Mammary epithelial cell (primary cell): ENCODE results near the gene RTL10.

Source experiments
- EZH2 ChIP-seq: IDR thresholded peaks from 2 replicates; pipeline ENCODE4 v1.6.1; 2012; ENCODE audit warnings: low read length, inconsistent platforms, borderline replicate concordance
- TF ChIP-seq, protein P1 (sequence below), 2 donors: IDR thresholded peaks in 1 of 2; conservative IDR thresholded peaks in 1 of 2; 2 replicates each; pipeline ENCODE4 v1.5.1; 2011 to 2012; ENCODE audit warnings: inconsistent platforms in 2 of 2, low read length in 2 of 2, mild to moderate bottlenecking in 2 of 2, control low read depth in 1 of 2, low read depth in 1 of 2; ENCODE audit not compliant: insufficient read depth in 1 of 2; ENCODE audit errors: extremely low read depth in 1 of 2

DNA sequence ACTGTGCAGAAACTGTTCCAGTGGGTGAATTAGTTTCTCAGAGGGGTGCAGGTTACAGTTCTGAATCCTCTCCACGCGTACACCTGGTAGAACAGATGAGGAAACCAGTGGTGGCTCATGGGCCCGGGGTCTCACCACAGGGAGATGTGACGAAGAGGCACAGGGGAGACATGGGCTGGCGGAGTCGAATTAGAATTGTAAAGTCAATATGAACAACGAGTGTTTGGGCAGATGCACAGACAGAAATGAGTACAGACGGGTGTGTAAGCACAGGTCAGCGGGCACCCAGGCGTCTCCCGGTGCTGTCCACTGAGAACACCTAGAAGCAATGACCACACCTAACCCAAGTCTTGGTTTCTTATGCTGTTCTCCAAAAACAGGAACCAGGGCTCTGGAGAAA lies 41.8 kb downstream of the RTL10 start:
- TF ChIP-seq, protein P1, sequence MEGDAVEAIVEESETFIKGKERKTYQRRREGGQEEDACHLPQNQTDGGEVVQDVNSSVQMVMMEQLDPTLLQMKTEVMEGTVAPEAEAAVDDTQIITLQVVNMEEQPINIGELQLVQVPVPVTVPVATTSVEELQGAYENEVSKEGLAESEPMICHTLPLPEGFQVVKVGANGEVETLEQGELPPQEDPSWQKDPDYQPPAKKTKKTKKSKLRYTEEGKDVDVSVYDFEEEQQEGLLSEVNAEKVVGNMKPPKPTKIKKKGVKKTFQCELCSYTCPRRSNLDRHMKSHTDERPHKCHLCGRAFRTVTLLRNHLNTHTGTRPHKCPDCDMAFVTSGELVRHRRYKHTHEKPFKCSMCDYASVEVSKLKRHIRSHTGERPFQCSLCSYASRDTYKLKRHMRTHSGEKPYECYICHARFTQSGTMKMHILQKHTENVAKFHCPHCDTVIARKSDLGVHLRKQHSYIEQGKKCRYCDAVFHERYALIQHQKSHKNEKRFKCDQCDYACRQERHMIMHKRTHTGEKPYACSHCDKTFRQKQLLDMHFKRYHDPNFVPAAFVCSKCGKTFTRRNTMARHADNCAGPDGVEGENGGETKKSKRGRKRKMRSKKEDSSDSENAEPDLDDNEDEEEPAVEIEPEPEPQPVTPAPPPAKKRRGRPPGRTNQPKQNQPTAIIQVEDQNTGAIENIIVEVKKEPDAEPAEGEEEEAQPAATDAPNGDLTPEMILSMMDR (conservative IDR thresholded peaks at IDR 0.05 in 1 of 2, IDR thresholded peaks at IDR 0.05 in 1 of 2; ENCODE audit: extremely low read depth in 1 of 2, insufficient read depth in 1 of 2, low read depth in 1 of 2, low read length in 2 of 2), result no peak
- TF ChIP-seq EZH2, result no peak
